Choroid plexus epithelial cell (primary cell): ENCODE measurements around the gene FYTTD1.

Experiments
- DNase-seq: peaks from one replicate; pipeline ENCODE4 v3.0.0-alpha.2; 2010; ENCODE audit warnings: low read depth
- H3K4me3 ChIP-seq: 2 replicates; pipeline ENCODE4 v1.5.1; 2011; ENCODE audit warnings: low read depth, mild to moderate bottlenecking, control low read depth, low read length, moderate library complexity
- TF ChIP-seq, protein P1 (sequence below): conservative IDR thresholded peaks from 2 replicates; pipeline ENCODE4 v1.5.1; 2011; ENCODE audit warnings: low read depth, mild to moderate bottlenecking, control low read depth, inconsistent platforms, low read length, moderate library complexity

Gene FYTTD1

DNA sequence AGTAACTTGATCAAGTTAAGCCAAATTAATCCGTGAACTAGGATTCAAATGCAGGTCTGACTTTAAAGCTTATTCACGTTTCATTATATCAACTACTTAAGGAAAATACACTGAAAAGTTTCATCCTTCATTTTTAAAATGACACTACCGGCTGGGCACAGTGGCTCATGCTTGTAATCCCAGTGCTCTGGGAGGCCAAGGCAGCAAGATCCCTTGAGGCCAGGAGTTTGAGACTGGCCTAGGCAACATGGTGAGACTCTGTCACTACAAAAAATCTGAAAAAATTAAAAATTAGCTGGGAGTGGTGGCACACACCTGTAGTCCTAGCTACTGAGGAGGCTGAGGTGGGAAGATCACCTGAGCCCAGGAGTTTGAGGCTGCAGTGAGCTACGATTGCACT lies 16.6 kb upstream of the FYTTD1 start:
- DNase-seq: no peak
- TF ChIP-seq, protein P1, sequence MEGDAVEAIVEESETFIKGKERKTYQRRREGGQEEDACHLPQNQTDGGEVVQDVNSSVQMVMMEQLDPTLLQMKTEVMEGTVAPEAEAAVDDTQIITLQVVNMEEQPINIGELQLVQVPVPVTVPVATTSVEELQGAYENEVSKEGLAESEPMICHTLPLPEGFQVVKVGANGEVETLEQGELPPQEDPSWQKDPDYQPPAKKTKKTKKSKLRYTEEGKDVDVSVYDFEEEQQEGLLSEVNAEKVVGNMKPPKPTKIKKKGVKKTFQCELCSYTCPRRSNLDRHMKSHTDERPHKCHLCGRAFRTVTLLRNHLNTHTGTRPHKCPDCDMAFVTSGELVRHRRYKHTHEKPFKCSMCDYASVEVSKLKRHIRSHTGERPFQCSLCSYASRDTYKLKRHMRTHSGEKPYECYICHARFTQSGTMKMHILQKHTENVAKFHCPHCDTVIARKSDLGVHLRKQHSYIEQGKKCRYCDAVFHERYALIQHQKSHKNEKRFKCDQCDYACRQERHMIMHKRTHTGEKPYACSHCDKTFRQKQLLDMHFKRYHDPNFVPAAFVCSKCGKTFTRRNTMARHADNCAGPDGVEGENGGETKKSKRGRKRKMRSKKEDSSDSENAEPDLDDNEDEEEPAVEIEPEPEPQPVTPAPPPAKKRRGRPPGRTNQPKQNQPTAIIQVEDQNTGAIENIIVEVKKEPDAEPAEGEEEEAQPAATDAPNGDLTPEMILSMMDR: no peak
- H3K4me3 ChIP-seq: no peak overlapping the region

DNA sequence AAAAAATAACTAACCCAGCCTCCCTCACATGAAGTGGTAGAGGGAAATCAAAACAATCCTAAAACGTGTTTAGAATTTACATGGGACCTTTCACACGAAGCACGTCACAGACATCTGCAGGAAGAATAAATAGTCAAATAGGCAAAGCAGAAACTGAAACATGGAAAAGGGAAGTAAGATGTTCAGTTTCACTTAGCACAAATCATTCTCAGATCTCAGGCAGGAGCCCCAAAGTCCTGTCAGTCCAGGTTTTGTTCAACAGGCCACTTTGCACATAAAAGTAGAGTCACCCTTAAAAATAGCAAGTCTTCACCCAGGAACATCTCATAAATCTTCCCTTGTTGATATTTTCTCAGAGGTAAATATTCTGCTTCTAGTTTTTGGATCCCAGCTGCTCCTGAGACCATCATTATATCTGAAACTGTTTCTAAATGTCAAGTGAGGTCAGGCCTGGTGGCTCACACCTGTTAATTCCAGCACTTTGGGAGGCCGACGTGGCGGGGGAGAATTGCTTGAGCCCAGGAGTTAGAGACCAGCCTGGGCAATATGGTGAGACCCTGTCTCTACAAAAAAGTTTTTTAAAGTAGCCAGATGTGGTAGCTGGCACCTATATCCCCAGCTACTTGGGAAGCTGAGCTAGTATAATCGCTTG lies 14.9 kb upstream of the FYTTD1 start:
- no peak for DNase-seq
- H3K4me3 ChIP-seq: no peak overlapping the region
- TF ChIP-seq, protein P1: no peak

DNA sequence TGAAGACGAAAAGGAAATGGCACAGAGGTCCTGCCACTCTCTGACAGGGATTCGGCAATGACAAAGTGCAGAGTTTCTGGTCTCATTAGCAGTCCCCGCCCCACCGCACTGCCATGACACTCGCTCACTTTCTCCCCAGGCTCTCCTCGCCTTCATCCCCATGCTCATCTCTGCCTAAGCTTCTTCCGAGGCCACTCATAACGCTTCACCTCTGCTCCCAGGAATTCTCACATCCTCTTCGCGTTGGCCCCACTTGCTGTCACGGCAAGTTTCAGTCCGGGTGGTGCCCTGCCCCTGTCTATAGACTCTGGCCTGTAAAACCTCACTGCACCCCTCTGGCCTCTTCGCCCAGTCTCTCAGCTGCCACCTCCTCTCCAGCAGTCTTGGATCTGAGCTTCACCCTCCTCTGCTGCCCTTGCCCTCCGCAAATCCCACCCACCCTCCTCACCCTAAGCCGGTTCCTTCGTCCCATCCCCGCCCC lies 13.6 kb upstream of the FYTTD1 start:
- DNase-seq: peak; percentile 10

DNA sequence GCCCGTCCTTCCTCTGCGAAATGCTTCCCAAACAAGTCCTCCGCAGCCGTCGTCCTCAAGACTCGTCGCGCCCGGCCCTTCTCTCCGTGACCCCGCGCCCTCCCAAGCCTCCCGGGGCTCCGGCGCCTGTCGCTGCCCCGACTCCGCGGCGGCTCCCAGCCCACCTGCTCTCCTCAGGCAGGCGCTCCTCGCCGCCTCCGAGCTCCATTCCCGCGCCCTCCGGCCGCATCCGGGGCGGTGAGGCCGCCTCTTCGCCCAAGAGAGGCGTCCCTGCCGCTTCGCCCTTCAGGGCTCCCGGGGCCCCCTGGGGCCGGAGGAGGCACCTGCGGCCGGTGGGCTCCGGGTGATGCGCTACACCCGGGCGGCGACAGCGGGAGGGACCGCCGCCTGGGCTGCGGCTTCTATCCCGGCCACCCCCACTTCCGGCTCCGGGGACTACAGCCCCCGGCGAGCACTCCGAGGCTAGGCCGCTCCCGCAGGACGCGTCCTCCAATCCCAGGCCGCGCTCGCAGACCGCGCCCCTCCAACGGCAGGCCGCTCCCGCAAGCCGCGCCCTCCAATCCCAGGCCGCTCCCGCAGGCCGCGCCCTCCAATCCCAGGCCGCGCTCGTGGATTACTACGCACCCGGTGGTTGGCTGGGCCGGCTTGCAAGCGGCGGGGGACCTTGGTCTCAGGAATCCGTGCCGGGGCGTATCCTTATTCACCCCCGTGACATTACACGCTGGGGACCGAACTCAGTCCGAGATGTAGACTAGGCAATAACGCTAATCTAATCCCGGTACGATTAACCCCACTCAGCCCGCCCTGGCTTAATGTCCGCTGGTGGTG lies 13.0 kb upstream of the FYTTD1 start, which contains the start of gene RUBCN:
TSS of gene RUBCN (minus strand) at position 414 of the 828 bp plus-strand sequence. CDS start at position 229, 185 bp downstream.
- H3K4me3 ChIP-seq: peak within 1 kb of the TSS; percentile 92
- peak; percentile 96 for DNase-seq
- TF ChIP-seq, protein P1: no peak

More for the DNA sequence above, 13.6 kb upstream of the FYTTD1 start:
- TF ChIP-seq, protein P1: no peak
- H3K4me3 ChIP-seq: peak overlapping the region; percentile 92

DNA sequence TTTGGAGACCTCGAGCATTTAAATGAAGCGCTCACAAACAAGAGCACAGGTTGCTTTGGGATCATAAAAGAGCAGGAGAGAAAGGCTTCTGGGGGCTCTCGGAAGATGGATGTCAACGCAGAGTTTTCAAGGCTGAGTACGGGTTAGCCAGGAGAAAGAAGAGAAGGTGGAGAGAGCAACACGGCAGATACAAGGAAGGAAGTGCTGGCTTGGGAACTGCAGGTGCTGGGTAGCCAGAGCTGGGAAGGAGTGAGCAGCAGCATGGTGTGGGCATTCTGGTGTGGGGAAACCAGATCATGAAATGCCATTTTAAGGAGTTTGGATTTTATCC lies 12.4 kb upstream of the FYTTD1 start:
- peak overlapping the region; percentile 92 for H3K4me3 ChIP-seq
- no peak for DNase-seq
- TF ChIP-seq, protein P1: no peak

DNA sequence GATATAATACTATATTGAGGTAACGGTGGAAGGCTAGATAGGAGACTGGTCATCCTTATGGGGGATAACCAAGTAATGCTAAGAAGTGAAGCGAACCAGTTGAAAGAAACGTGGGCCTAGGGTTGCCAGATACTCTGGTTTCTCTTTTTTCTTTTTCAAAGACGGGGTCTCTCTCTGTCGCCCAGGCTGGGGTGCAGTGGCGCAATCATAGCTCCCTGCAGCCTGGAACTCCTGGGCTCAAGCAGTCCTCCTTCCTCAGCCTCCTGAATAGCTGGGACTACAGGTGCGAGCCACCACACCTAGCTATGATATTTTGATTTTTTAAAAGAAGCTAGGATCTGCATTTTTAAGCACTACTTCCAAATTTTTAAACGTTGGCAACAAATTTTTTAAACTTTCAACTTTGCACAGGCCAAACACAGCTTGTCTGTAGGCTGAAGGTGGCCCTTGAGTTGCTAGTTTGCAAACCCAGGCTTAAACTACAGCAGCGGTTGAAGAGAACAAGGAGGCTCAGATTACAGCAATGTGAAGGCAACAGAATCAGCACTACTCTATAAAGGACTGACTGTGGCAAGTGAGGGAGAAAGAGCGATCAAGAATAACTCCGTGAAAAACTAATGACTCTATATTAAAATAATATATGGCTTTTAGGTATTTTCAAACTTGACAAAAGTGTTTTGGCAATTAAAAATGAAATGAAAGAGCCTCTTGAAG lies 11.8 kb upstream of the FYTTD1 start:
- H3K4me3 ChIP-seq: peak overlapping the region; percentile 92
- TF ChIP-seq, protein P1: no peak
- DNase-seq: no peak
